Keratinocyte (primary cell): ENCODE results near the gene SLC4A2.

Source experiments
- CTCF ChIP-seq, 3 experiments: IDR thresholded peaks in 1 of 3; conservative IDR thresholded peaks in 1 of 3; optimal IDR thresholded peaks in 1 of 3; 2 replicates in 2 of 3; 3 replicates in 1 of 3; pipeline versions ENCODE3 to v1.5.1; 2011; ENCODE audit warnings: low read length in 3 of 3, mild to moderate bottlenecking in 3 of 3, moderate library complexity in 2 of 3, control low read depth in 1 of 3, inconsistent platforms in 1 of 3; ENCODE audit not compliant: insufficient read depth in 2 of 3; ENCODE audit errors: extremely low read depth in 1 of 3
- EZH2 ChIP-seq: IDR thresholded peaks from one replicate; pipeline ENCODE4 v1.6.1; 2012; ENCODE audit warnings: inconsistent platforms, mild to moderate bottlenecking, low read length, moderate library complexity

GRCh38 chr7:151091988-151092387 lies 32.6 kb downstream of the SLC4A2 start:
- TF ChIP-seq CTCF (optimal IDR thresholded peaks at IDR 0.05 in 1 of 3, IDR thresholded peaks at IDR 0.05 in 1 of 3, conservative IDR thresholded peaks at IDR 0.05 in 1 of 3; ENCODE audit: extremely low read depth in 1 of 3, insufficient read depth in 2 of 3, low read length in 3 of 3) (no peak), EZH2 (no peak)
